ENCODE results near the gene ASB4. TPM values are rescaled to one million over a fixed set of nuclear protein-coding genes. Genes with fewer than 3 reads are reported as not detected.
A peak's percentile ranks its signal among the peaks of the same experiment; 100 is the strongest.
"Not testable (repeated sequence)": the region's sequence is repeated elsewhere in the genome, so short reads cannot be mapped to it uniquely, and the experiment has no call there.

The ASB4 gene
- 2.9 TPM for total RNA-seq

- no peak for DNase-seq
Measured at GRCh38 chr7:95485391-95486123, at the start of gene ASB4. Gene ASB4, plus strand, starts transcription at chr7:95485943. Its CDS starts 29 bp downstream, at chr7:95485972.

- no peak for DNase-seq
Measured at GRCh38 chr7:95436407-95436806, 49.3 kb upstream of the ASB4 start.

- no peak for DNase-seq
Measured at GRCh38 chr7:95440394-95441038, 45.2 kb upstream of the ASB4 start.

- DNase-seq, result no peak
Measured at GRCh38 chr7:95441042-95441823, 44.5 kb upstream of the ASB4 start.

GRCh38 chr7:95444796-95445195 lies 40.9 kb upstream of the ASB4 start:
- DNase-seq, result no peak

- DNase-seq, result no peak
Measured at GRCh38 chr7:95446618-95447017, 39.1 kb upstream of the ASB4 start.

- DNase-seq, result no peak
Measured at GRCh38 chr7:95454438-95455045, 31.2 kb upstream of the ASB4 start.

GRCh38 chr7:95457947-95458346 lies 27.8 kb upstream of the ASB4 start:
- no peak for DNase-seq

GRCh38 chr7:95460653-95461052 lies 25.1 kb upstream of the ASB4 start:
- not testable (repeated sequence) for DNase-seq

GRCh38 chr7:95467912-95468607 lies 17.7 kb upstream of the ASB4 start:
- no peak for DNase-seq

GRCh38 chr7:95469187-95469586 lies 16.6 kb upstream of the ASB4 start:
- no peak for DNase-seq

- no peak for DNase-seq
Measured at GRCh38 chr7:95469848-95470247, 15.9 kb upstream of the ASB4 start.

- no peak for DNase-seq
Measured at GRCh38 chr7:95470452-95470851, 15.3 kb upstream of the ASB4 start.

GRCh38 chr7:95471071-95471470 lies 14.7 kb upstream of the ASB4 start:
- DNase-seq, result no peak

GRCh38 chr7:95472581-95473161 lies 13.1 kb upstream of the ASB4 start:
- peak; percentile 24 for DNase-seq

- no peak for DNase-seq
Measured at GRCh38 chr7:95473276-95473985, 12.3 kb upstream of the ASB4 start.

GRCh38 chr7:95476072-95476847 lies 9.5 kb upstream of the ASB4 start:
- DNase-seq, result no peak

- DNase-seq, result peak; percentile 70
Measured at GRCh38 chr7:95476904-95477594, 8.7 kb upstream of the ASB4 start.

- peak; percentile 14 for DNase-seq
Measured at GRCh38 chr7:95478272-95479037, 7.3 kb upstream of the ASB4 start.
